HG03442 (cell line): ENCODE measurements around the gene CLDND1.

Experiments used
- ATAC-seq: cut with Tn5 transposase; IDR thresholded peaks from one replicate; pipeline ENCODE4 v1.9.1; 2021; ENCODE audit warnings: mild to moderate bottlenecking, moderate library complexity; ENCODE audit not compliant: unreplicated experiment

The CLDND1 gene

GRCh38 chr3:98552232-98553020, 29.7 kb upstream of the CLDND1 start:
- no peak for ATAC-seq

GRCh38 chr3:98551754-98552153, 29.1 kb upstream of the CLDND1 start:
- no peak for ATAC-seq

- no peak for ATAC-seq
Measured at GRCh38 chr3:98551236-98551635, 28.5 kb upstream of the CLDND1 start.

- ATAC-seq = no peak
Measured at GRCh38 chr3:98550833-98551232, 28.1 kb upstream of the CLDND1 start.

- ATAC-seq = no peak
Measured at GRCh38 chr3:98548544-98548943, 25.8 kb upstream of the CLDND1 start.

GRCh38 chr3:98545940-98546339, 23.2 kb upstream of the CLDND1 start:
- no peak for ATAC-seq

- ATAC-seq = no peak
Measured at GRCh38 chr3:98542623-98543022, 19.9 kb upstream of the CLDND1 start.

GRCh38 chr3:98541695-98542094, 19.0 kb upstream of the CLDND1 start:
- no peak for ATAC-seq

GRCh38 chr3:98540346-98540745, 17.6 kb upstream of the CLDND1 start:
- ATAC-seq = peak; percentile 40

- ATAC-seq = peak; percentile 70
Measured at GRCh38 chr3:98536456-98537017, 13.8 kb upstream of the CLDND1 start.

- no peak for ATAC-seq
Measured at GRCh38 chr3:98534734-98535133, 12.0 kb upstream of the CLDND1 start.

- no peak for ATAC-seq
Measured at GRCh38 chr3:98534168-98534567, 11.5 kb upstream of the CLDND1 start.

GRCh38 chr3:98532709-98533571, 10.2 kb upstream of the CLDND1 start:
- ATAC-seq = no peak

GRCh38 chr3:98532275-98532637, 9.6 kb upstream of the CLDND1 start:
- ATAC-seq = no peak

- no peak for ATAC-seq
Measured at GRCh38 chr3:98531622-98532274, 9.0 kb upstream of the CLDND1 start, which contains the start of gene GPR15. Gene GPR15, plus strand, starts transcription at chr3:98531978. Its CDS starts 56 bp downstream, at chr3:98532034.

GRCh38 chr3:98530676-98531075, 8.0 kb upstream of the CLDND1 start:
- ATAC-seq = peak; percentile 27

GRCh38 chr3:98529856-98530459, 7.3 kb upstream of the CLDND1 start:
- no peak for ATAC-seq

- ATAC-seq = no peak
Measured at GRCh38 chr3:98528474-98529346, 6.0 kb upstream of the CLDND1 start.

- ATAC-seq = no peak
Measured at GRCh38 chr3:98525494-98525893, 2.8 kb upstream of the CLDND1 start.
